Islet precursor cell (in vitro differentiated cells): Measurements from ENCODE around the gene TAS2R60.
"Not testable (repeated sequence)": the region's sequence is repeated elsewhere in the genome, so short reads cannot be mapped to it uniquely, and the experiment has no call there.

ENCODE experiments used
- DNase-seq: peaks from one replicate; pipeline ENCODE4 v3.0.0-alpha.2; 2018

The TAS2R60 gene

DNA sequence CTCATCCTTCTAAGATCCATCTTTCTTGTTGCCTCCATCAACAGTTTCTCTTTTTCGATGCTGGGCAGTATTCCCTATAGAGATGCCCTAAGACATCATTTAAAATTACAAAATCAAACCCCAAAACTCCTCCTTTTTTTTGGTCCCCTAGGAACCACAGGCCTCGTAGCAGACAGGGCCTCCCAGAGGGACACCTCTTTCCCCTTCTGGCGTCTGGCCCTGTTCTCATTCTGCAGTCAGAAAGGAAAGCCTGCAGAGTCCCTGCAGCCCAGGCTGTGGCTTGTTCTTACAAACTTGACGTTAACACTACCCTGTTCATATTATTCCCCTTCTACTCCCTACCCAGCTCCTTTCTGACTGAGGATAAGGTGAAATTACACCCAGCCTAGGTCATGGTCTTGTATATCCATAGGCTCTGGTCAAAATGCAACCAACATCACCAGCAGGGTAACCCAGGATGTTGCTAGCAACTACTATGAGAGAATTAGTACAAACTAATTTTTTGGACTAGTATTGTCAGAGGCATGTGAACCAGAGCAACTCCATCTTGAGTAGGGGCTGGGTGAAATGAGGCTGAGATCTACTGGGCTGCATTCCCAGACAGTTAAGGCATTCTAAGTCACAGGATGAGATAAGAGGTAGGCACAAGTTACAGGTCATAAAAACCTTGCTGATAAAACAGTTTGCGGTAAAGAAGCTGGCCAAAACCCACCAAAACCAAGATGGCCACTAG is 31.1 kb upstream of the TAS2R60 start:
- no peak for DNase-seq

DNA sequence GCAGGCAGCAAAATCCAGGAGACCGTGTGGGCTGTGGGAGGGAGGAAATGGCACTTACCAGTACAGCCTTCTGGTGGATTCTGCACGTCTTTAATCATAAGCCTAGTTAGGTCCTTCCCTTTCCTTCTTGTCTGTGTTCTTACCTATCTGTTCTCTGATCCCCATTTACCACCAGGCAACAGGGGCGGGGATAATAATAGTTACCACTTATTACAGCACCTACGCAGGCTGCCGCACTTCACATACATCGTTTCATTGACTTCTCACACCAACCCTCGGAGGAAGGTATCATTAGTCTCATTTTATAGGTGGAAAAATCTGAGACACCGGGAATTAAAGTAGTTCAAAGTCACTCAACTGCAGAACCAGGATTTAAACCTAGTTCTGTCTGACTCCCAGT is 30.1 kb upstream of the TAS2R60 start:
- no peak for DNase-seq

DNA sequence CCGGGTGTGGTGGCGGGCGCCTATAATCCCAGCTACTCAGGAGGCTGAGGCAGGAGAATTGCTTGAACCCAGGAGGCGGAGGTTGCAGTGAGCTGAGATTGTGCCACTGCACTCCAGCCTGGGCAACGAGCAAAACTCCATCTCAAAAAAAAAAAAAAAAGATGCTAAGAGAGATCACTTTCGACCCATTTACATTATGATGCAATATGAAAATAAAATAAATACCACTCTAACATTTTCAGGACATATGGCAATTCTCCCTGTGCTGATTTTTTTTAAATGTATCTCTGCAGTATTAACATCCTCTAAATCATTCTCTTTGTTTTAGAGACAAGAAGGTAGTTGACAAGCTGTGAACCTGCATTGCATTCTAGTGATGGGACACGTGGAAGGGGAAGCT is 28.0 kb upstream of the TAS2R60 start:
- DNase-seq = not testable (repeated sequence)

DNA sequence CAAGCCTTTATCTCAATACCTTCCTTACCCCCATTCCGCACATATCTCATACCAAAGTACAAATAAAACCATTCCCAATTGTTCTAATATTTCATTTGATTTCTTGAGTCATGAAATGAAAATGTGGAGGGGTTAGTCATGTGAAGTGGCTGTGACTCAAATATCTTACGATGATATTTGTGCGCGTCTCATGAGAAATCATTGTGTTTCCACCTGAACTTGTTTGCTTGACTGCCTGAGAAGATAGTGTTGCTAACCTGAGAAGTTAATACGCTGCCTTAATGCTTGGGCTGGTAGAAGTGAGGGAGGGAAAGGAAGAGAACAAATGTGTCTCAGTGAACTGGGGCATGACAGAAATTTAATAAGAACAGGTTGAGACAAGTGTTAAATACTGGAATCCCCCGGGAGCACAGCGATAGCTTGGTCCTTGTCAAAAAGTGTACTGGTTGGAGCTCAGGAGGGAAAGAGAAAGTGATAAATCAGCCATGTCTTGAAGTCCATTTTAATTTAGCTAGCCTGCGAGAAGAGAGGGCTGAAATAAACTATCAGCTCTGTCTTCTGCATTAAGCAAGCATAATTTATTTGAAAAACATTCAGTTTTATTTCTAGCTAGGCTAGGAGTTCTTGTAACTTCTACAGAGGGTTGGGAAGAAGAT is 27.4 kb upstream of the TAS2R60 start:
- no peak for DNase-seq

DNA sequence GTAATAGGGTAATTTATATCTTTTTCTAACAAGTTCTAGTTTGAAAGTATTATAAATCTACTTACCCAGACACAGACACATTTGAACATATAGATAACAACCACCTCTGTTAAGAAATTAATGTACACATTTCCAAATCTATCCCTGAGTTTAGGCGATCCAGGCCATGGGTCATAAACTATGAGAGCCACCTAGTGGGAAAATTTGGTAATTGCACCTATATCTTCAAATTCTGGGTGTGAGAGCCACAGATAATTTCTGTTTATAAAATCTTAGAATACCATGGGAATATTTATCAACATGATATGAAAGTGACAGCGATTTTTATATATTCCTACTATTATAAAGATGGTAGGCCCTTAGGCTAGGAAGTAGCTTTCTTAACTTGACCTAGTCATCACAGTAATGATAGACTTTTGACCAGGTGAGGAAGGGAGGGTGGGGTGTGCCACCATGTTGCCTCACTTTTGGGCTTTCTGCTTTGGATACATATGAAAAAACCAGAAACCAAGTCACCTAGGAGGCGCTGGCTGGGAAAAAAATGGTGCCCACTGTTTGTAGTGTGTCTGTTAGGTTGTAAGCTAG is 26.6 kb upstream of the TAS2R60 start:
- DNase-seq = no peak

DNA sequence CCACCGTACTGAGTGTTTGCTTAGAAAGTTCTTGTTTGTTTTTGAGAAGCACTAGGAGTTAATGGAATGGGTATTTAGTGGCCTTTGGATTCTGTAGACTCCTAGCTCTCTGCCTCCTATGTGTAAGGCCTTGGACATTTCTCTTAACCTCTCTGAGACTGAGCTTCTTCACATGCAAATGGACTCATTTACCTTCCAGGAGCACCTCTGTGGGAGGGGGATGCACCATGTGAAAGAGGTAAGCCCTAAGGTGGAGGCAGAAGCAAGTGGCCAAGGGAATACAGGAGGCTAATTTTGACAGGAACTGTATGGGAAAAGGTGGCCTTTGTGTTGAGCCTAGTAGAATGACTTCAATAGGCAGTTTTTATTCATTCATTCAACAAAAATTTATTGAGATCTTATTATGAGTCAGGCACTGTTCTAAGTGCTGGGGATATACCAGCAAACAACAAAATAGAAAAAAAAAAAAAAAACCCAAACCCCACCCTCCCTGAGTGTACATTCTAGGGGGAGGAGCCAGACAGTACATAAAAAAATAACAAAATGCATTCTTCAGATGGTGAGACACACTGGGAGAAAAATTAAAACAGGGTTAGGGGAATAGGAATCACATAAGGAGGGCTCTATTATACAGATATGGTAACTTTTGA is 25.4 kb upstream of the TAS2R60 start:
- no peak for DNase-seq

DNA sequence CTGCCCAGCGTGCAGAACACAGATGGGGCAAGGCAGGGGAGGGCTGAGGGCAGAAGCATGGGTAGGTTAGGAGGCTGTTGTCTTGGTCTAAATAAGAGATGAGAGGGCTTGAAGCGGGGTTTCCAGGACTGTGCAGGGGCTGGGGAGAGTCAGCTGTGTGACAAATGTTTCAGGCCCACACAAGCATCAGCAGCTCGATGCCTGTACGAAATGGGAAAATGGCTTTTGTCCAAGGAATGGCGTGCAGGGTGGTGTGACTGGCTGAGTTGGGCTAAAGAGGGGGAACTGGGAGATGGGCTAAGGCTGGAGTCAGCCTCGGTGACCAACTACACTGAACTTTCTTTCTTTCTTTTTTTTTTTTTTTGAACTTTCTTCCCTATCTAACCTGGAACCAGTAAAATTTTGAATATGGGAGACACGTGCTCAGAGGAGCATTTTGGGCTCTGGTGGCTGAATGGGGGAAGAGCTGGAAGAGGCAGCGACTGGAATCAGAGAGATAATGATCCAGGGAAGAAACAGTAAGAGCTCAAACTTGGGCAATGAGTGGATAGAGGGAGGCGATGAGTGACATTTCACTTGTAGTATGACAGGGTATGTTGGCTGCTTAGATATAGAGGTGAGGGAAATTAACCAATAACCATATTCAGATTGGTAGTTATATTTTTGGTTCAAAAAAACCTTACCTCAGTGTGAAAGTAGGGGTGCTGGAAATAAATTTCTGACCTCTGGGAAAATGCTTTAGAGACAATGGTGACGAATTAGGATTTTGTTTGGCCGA is 24.4 kb upstream of the TAS2R60 start:
- no peak for DNase-seq

DNA sequence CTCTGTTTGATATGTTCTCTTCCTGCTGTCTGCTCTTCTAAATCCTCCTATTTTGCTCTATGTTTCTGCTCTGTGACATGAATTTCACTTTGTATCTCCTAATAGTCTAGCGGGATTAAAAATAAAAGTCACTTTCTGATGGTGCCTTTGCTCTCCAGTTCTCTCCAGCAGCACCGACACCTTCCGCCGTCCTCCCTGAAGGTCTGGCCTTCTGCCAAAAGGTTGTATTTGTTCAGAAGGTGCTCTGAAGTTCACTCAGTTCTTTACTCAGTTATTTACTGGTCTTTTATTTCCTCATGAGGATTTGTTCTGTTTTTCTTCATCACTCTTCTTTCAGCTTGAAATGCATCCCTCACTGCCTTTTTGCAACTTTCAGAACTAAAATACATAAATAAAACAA is 23.4 kb upstream of the TAS2R60 start:
- no peak for DNase-seq

DNA sequence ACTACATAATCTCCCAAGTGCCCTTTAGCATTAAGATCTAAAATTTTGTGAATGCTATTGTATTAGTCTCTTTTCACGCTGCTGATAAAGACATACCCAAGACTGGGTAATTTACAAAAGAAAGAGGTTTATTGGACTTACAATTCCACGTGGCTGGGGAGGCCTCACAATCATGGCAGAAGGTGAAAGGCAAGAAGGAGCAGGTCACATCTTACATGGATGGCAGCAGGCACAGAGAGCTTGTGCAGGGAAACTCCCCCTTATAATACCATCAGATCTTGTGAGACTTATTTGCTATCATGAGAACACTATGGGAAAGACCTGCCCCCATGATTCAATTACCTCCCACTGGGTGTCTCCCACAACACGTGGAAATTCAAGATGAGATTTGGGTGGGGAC is 22.6 kb upstream of the TAS2R60 start:
- not testable (repeated sequence) for DNase-seq

DNA sequence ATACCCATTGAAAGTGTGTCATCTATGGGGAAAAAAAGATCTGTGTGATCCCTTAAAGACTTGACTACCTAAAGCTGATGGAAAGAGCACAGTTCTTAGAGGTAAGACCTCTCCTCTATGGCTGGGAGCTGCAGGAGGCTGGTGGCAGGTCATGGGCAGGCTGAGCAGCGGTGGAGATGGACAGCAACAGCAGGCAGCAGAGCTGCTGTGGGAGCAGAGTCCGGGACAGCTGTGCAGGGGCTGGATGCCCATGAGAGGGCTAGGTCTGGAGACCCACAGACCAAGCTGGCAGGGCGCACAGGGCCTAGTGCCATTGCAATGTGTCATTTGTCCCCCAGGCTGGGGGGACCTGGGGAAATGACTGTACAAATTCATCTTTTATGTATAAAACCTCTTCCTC is 21.2 kb upstream of the TAS2R60 start:
- no peak for DNase-seq

DNA sequence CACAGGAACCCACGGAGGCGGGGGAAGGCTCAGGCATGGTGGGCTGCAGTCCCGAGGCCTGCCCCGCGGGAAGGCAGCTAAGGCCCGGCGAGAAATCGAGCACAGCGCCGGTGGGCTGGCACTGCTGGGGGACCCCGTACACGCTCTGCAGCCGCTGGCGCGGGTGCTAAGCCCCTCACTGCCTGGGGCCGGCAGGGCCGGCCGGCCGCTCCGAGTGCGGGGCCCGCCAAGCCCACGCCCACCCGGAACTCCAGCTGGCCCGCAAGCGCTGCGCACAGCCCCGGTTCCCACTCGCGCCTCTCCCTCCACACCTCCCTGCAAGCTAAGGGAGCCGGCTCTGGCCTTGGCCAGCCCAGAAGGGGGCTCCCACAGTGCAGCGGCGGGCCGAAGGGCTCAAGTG is 18.8 kb upstream of the TAS2R60 start:
- DNase-seq = not testable (repeated sequence)

DNA sequence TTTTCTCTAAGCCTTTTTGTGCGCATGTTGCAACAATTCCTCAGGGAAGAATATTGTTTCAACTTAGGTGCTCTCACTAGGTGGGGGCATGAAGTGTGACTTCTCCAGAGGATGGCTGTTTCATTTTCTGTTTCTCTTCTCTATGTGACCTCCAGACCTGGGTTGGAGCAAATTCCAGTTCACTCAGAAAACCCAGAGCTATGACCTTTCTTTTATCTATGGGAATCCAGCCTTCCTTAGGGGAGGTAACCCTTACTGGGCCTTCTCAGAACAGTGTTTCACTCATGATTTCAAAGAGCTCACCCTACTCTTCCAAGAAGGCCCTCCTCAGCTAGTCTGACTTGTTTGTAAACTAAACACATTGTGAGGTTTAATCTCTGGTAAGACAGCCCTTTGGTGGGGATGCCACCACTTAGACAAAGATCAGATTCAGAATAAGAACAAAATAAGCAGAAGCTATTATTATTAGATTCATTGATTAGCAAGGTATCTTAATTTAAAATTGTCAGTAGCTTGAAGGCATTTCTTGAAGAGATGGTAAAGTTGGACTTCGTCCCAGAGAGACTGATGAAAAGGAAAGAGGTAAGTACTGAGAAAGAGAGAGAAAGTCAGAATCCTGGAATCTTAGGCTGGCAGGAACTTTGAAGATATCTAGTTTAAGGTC is 16.6 kb upstream of the TAS2R60 start:
- no peak for DNase-seq

DNA sequence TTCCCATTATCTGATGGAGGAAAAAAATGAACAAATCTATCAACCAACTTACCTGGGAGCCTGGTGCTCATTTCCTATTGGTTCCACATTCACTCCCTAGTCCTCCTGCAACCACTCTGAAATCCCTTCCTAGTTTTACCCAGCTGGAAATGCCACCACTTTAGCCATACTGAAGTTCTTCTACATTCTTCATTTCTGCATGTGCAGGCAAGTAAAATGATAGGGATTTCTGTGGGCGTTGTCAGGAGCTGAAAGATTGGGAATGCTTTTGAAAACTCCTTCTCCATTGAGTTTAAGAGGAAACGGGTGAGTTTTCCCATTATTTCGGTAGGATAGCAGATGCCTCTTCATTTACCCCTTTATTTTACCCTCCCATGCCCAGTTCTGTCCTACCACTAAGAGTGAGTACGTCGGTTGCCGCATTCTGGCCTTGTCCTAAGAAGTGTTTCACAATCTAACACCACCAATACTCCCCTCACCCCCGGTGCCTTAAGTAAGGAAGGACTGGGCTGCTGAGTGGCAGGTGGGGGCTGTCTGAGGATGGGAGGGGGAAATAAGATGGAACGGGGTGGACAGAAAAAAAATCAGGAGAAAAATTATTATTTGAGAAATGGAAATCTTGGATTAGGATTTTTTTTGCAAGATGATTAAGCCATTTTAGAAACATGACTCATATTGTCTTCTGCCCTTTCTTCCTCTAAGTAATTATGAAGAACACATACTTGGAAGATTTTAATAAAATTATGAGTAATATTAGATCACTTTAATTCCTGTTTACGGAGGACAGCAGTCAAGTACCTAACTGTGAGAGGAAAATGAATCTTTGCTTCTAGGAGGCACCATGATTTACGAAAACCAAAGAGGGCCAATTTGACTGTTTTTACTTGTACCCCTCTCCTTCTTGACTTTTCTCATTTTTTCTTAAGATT is 13.2 kb upstream of the TAS2R60 start:
- DNase-seq = no peak

DNA sequence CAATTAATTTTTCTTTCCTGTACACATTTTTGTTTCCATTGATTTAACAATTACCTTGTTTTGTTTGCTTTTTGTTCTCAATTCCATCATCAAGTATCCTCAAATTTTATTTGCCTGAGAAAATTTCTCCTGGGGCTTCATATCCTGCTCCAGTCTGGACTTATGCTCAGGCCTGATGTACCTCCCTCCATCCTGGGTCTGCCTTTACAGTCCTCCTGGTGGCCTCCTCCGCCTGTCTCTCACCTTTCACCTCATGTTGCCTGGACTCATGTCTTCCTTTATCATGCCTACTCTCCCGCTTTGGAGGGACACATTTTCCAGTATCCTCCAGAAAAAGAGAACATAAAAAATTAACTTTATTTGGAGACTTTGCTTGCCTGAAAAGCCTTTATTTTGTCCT is 12.1 kb upstream of the TAS2R60 start:
- DNase-seq = no peak

DNA sequence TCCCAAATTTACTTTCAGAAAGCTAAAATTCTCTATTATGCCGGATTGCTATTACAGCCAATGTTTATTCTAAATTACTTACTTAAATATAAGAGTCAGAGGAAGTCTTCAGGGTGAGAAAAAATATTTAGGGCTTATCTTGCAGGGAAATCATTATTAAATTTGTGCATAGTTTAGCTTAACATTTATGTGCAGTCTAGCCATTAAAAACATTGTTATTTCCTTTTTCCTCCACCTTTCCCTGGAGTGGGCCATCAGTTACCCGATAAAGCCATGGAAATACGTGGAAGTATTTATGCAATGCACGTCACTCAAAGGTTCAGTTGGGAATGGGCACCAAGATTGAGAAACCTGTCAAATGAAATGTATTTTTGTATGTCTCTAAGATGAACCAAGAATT is 9.5 kb upstream of the TAS2R60 start:
- DNase-seq = no peak

DNA sequence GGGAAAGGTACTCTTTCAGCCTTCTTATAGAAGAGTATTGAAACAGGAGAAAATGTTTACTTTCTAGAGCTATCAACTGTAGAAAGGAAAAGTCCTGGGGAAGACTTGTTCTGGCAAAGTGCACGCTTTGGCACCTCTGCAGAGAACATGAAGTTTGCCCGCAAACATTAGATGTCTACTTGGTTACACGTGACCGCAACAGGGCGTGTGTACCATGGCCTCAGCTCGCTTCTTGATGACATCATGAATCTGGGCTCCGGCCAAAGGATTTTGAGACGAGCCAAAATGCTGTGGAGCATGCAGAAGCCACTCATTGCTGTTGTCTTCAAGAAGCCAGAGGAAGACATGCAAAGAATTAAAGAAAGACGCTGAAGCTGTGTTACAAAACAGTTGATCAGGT is 8.6 kb upstream of the TAS2R60 start:
- no peak for DNase-seq

DNA sequence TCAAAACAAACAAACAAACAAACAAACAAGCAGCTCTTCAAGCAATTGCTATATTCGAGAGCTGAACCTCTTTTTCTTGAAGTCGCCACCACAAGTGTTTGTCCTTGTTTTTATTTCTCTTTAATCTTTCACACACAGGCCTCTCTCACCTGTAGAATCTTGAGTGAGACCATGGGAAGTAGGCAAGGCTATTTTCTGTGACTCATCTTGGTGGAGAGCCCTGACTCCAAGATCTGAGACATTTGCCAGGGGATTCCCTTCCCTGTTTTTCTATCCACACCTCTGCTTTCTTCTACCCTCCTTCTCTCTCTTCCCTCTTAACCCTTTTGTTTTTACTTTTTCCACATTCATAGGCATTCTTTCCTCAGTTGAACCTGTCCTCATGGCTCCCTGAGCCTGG is 8.0 kb upstream of the TAS2R60 start:
- DNase-seq = no peak

DNA sequence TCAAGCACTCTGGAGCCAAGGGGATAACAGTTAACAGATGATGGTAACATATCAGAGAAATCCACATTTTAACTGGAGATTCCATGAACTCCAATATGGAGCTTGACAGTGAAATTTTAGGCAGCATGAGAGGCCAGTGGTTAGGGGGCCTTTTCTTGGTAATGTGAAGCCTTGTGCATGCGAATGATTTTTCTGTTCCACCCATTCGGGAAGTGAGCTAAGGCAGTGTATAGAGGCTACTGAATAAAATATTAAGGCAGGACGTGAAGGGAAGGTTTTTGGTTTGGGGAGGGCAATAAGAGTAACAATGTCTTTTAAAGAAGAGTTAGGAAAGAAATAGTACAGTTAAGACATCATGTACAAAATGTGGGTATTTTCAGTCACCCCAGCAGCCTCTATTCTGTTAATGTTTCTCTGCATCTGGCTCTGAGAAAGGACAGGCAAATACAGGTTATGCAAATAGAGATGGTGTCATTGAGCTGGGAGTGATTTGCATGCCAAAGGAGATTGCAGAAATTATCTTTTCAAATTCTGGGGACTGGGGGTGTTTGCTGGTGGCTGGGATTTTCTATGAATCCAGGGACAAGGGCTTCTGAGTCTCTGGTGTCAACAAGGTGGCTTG is 6.8 kb upstream of the TAS2R60 start:
- no peak for DNase-seq

DNA sequence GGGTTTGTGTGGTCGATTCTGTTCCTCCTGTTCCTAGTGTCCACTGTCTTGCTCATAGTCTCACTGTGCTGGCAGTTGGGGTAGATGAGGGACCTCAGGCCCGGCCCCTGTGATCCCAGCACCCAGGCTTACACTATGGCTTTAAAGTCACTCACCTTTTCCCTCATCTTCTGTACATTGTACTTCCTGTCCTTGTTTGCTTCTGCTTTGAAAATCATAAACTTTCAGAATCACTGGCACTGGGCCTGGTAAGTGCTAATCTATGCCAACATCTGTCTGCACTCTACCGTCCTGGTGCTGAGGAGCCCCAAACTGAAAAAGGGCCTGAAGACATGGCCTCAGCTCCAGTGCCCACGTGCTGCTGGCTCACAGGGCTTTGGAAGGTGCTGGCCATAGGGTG is 5.7 kb upstream of the TAS2R60 start:
- DNase-seq = no peak

DNA sequence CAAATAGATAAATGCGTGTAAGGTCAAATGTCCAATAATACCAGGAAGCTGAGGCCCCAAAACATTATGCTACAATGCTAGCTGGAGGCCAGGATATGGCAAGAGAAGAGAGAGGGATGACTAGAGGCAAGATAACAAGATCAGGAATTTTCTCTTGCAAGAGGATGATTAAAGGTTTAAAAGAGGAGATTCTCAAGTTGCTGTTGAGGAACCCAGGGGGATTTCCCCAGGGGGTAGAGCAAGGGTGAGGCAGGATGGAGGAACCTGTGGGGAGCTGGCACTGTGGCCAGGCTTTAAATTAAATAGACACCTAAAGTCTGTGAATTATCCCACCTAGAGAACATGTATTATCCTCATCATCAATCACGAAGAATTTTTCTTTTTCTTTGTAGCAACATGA is 3.4 kb upstream of the TAS2R60 start:
- no peak for DNase-seq
